Right ventricle myocardium inferior (tissue), 1 donor: ENCODE results near the gene ZNF497. TPM values are rescaled to one million over a fixed set of nuclear protein-coding genes. Genes with fewer than 3 reads are reported as not detected.
"Not testable (repeated sequence)": the region's sequence is repeated elsewhere in the genome, so short reads cannot be mapped to it uniquely, and the experiment has no call there.

Experiments used
- ATAC-seq: fragments of 200-7000 bp; cut with Tn5 transposase; one replicate; pipeline ENCODE4 v1.9.1; 2020; ENCODE audit warnings: mild to moderate bottlenecking, moderate library complexity
- DNase-seq: peaks from one replicate; pipeline ENCODE4 v3.0.0; 2021; ENCODE audit errors: missing footprints
- intact Hi-C: fragments of 100-400 bp; cut with DNase I; formaldehyde crosslinking; loops from one replicate; pipeline ENCODE4 v1.11.0; 2022
- long read RNA-seq: library from polyadenylated mRNA; unstranded; transcript quantifications from one replicate; pipeline ENCODE4 v2.0.0, GENCODE V29; 2021
- total RNA-seq: library from RNA; stranded (reverse); fragmentation: NEBNext Ultra II Directional; extraction: Animal tissue kit (Norgen Biotek cat#: 25700); gene quantifications from one replicate; pipeline ENCODE4 v1.2.1, GENCODE V29; 2021
- donor health status: DM: no; HTN: yes; CAD: no; lungs with severe emphysema.

Gene ZNF497
- total RNA-seq, result 0.19 TPM
- long read RNA-seq, result 0 reads

DNA sequence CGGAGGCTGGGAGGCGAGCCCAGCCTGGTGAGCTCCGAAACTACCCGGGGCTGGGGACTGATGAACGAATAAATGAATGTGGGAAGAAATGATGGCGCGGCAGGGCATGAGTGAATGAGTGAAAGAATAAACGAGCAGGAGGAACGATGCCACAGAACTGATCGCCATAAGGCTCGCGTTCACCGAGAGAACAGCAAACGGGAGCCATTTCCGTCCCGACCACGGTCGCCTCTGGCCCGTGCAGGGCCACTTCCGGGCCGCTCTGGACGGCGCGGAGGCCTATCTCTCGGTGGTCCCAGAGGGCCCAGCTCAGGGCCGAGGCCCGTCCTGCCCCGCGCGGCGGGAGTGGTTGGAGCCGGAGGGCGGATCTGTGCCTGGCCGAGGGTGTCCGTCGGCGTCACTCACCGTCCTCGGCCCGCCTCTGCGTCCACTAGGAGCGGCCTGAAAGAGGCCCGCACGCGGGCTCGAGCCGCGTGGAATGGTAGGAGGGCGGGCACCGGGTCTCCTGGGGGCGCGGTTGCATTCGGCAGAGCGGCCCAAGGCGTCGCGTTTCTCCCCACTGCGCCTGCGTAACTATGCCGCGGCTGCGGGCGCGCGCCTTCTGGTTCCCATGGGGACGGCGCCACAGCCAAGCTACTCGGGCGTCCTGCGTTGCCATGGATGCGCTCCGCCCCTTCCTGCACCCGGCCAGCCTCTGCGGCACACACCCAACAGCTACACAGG, at the start of gene ZNF497:
ZNF497 (minus strand) TSS at position 480 of the 723 bp plus-strand sequence. CDS start 5,116 bp downstream, outside the sequence.
- DNase-seq (peak; percentile 99), ATAC-seq (peak; percentile 97)
- intact Hi-C loops, result loop anchor here (1.0 to 2.0 kb wide), 3 partner anchors 18 to 46 kb away; partner anchors contain the start of genes ZNF584 and ZNF837

DNA sequence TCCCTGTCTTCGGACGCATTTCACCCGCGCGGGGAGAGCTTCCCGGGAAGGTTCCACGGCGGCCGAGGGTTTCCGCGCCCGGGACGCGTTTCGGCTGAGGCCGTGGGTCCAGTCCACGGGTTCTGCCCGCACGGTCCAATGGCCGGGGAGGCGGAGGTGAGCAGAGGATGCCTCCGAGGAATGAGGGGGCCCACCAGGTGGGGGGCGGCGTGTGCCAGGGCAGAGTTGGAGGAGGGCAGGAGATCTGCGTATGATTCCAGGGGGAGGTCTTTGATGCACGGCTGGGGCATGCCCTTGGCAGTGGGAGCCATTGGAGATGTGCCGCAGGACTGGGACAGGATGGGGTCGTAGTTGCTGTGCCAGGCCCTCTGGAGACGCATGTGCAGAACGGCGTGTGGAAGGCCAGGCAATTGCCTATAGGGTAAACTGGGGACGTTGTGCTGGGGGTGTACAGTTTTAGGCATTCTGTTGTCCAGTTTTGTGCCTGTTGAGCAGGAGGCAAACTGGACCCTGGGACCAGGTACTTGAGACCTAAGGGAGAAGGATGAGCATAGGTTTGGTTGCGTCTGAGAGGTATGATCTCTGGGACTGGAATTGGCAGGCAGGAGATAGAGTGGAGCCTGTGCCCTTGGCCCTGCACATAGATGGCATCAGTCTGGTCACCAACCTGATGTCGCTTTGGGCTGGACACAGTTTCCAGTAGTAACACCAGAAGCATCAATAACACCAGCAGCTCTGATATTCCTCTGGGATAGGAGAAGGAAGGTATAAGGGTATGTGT, 46.6 kb upstream of the ZNF497 start:
- intact Hi-C loops, result no loop called here
- peak; percentile 17 for ATAC-seq
- no peak for DNase-seq

DNA sequence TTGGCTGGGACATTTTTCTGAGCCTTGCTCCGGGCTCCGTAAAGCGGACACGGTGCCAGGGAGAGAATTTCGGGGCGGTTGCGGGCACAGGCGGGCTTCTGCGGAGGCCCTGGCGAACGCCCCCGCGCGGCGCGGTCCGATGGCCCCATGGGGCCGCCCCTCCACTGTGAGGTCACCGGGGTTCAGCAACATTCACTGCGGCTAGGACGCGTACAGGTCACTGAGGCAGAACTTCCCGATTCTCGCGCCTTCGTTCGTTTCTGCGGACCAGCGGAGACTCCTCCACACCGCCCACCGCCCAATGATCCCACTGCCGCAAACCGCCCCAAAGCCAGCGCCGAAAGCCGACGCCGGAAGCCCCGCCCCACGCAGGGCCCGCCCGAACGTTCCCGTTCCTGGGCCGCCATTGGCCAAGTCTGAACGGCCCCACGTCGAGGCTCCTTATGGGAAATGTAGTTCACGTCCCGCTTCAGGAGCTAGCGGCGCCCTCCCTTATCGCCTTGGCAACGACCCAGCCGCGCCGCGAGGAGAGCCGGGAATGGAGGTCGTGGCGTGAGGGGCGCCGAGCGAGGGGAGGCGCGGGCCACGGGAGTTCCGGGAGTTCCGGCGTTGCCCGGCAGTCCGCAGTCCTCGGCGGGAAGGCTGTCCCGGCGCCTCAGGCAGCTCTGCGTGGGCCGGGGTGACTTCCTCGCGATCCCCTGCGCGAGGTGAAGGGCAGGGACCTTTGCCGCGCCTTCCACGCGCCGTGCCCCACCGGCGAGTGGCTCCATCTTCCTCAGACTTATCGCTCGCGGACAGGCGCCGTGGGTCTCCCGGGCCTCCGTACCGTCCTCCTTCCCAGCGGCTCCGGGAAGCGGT, 45.8 kb upstream of the ZNF497 start, which contains the start of gene ZNF584:
ZNF584 (plus strand) TSS at position 498 of the 858 bp plus-strand sequence. CDS start 499 bp downstream, outside the sequence.
- DNase-seq, result peak; percentile 98
- intact Hi-C loops, result loop anchor here (1.0 kb wide), 1 partner anchor 46 kb away; the partner anchor contains the start of gene ZNF497
- ATAC-seq, result peak; percentile 99

DNA sequence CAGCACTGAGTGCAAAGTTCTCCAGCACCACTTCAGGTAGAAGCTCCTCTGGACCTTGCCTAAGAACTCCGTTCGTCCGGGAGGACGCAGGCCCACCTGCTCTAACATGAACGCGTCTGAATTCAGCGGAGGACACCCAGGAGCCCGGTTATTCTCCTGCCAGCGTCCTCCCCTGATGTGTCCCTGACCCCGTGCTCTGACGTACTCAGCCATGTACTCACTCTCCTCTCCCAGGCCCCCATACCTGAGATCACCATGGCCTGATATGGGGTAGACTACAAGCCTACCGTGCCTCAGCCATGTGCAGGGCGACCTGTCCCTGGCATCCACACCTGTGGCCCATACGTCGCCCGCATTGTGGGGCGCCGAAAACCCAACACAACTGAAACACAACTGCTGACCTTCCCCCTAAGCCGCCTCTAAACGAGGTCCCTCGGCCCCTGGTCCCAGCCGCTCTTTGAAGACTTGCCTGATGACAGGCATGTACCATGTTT, 45.2 kb upstream of the ZNF497 start:
- intact Hi-C loops, result loop anchor here (1.0 kb wide), 1 partner anchor 45 kb away; the partner anchor contains the start of gene ZNF497
- peak; percentile 1 for ATAC-seq
- no peak for DNase-seq

DNA sequence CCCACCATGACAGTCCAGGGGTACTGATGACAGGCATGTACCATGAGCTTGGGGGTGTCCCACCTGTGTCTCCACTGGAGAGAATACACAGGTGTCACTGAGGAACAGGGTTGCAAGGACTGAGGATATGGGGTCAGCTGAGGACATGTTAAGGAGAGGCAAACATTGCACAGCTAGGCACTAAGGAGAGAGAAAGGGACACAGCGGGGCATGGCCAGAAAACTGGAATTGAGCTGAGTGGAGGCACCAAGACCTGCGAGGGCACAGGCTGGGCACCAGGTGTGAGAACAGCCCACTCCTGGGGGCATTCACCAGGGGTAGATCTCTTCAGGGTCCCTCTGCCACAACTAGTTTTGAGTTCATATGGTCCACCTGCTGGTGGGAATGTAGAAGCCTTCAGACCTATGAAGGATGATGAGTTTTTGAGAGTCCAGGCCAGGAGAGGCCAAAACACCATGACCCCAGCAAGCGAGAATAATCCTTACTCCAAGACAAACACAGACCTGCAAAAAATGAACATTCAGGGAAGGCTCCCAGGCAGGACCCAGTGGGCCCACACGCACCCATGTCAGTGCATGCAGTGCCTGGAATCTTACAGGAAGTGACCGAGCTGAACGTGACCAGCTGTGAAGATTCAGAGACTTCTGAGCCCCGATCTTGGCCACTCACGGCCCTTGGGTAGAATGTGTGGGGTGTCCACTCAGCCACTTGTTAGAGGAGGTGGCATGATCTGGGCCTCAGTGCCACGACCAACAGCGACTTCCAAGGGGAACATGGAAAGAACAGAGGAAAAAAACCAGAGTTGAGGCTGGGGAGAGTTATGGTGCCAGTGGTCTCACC, 44.5 kb upstream of the ZNF497 start:
- ATAC-seq (no peak), DNase-seq (no peak)
- intact Hi-C loops, result no loop called here

DNA sequence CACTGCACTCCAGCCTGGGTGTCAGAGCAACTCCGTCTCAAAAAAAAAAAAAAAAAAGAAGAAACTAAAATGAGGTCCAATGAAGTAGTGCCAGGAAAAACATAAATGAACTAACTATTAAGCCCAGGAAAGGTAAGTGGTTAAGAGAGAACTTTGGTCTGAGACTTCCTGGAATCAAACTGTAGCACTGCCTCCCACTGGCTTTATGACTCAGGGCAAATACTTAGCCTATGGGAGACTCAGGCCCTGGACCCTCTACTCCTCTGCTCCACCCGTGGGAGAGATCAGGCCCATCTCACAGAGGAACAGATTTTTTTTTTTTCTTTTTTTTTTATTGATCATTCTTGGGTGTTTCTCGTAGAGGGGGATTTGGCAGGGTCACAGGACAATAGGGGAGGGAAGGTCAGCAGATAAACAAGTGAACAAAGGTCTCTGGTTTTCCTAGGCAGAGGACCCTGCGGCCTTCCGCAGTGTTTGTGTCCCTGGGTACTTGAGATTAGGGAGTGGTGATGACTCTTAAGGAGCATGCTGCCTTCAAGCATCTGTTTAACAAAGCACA, 41.4 kb upstream of the ZNF497 start:
- DNase-seq, intact Hi-C loops: not testable (repeated sequence)

DNA sequence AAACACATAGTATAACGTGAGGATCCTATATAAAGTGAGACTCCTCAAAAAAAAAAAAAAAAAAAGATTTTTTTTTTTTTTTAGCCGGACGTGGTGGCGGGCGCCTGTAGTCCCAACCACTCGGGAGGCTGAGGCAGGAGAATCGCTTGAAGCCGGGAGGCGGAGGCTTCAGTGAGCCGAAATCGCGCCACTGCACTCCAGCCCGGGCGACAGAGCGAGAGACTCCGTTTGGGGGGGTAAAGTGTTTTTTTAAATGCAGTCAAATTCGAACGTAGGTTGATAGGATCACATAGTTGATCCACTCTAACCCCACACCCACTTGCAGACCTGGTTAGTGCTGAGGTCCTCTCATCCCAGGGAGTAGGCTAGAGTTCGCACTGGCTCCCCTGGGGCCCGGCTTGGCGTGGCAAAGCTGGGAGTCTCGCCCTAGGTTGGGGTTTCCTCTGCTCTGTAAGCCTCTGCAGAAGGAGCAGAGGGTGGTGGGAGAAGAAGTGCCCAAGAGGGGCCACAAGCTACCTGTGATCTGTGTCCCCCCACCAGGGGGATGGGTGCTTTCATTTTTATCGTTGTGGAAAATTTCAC, 39.4 kb upstream of the ZNF497 start:
- ATAC-seq, result no peak
- no peak for DNase-seq
- intact Hi-C loops, result no loop called here

More for the DNA sequence above, 41.4 kb upstream of the ZNF497 start:
- not testable (repeated sequence) for ATAC-seq

DNA sequence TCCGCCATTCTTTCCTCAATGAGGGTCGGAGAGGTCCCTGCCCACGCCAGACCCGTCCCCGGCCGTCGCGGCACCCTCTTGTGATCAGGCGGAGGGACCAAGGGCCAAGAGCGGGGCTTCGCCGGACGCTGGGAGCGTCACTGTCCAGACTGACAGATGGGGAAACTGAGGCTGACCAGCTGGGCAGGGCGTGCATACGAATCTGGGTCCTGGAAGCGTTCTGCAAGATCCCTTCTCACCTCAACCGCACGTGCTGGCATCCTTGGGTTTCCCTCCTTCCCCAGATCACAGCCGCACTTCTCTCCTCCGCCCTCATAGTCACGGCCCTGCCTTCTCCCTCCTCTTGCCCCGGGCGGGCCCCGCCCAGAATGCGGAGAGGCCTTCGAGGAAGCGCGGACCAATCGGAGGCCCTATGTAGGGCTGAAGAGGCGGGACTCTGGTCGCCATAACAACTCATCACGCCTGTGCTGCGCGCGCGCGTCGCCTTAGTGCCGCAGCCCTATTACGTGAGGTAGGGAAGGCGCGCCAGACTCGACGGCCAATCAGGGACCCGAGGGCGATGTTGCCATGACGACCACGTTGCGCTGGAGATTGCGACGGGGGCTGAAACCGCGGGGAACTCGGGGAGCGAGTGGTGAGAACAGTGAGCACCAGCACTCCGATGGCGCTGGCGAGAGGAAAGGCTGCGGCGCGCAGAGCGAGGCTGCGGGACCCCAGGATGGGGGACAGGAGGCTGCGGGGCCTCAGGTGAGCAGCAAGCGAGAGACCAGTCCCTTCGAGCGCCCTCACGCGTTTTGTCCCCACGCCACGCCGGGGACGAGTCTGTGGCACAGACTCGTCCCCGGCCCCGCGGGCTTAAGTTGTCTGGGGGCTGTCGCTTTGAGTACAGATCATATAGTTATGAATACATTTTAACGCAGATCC, 38.6 kb upstream of the ZNF497 start:
- intact Hi-C loops, result no loop called here
- DNase-seq (peak; percentile 100), ATAC-seq (peak; percentile 99)

DNA sequence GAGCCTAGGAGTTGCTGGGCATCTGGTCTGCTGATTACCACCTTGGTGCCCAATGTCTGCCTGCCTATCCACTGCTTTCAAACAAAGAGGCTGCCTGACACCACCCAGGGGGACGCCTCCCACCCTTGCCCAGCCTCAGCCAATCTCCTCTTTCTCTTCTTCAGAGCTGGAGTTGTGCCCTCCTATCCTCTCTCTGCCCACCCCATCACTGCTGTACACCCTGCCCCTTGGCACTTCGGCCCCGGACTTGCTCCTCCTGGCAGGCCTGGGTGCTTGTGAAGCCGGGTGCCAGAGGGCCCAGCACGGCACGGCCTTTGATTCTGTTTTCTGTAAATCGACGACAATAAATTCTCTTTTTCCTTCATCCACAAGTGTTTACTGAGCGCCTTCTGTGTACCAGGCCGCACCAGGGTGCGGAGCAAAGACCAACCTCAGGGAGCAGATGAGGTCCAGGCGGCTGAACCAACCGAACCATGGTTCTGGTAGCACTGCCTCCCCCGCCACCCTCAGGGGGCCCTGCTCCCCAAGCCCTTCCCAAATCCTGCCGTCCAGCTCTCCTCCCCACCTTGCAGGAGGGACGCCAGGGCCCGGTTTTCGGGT, 37.9 kb upstream of the ZNF497 start:
- ATAC-seq (no peak), DNase-seq (no peak)
- intact Hi-C loops, result no loop called here

DNA sequence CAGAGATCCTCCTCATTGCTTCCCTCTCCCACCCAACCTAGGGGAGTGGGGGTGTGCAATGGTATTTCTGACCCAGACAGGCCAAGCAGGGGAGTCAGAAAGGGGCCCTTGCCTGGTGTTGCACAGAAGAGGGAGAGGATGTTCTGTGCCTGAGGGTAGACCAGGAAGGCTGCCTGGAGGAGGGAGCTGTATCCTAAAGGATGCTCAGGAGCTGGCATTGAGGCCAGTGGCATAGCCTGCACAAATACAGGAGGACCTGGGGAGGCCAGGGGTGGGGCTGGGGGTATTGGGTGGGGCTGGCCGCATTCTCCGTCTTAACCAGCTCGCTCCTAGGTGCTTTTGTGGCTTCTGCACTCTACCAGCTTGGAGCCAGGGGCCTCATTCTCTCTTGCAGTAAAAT, 37.4 kb upstream of the ZNF497 start:
- ATAC-seq, result no peak
- DNase-seq, result no peak
- intact Hi-C loops, result no loop called here

DNA sequence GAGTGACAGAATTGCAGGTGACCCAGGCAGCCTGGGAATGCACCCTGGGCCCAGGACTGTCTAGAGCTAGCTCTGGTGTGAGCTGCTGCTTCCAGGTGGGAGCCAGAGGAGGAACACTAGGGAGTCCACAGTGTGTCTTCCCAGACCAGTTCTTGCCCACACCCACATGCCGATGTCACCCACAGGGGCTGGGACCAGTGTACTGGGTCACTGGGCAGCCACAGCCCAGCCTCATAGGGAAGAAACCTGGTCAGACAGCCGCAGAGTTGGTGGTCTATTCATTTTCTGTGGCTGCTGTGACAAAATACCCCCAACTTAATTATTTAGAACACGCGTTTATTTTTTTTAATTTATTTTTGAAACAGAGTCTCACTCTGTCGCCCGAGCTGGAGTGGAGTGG, 36.0 kb upstream of the ZNF497 start:
- ATAC-seq, result no peak
- intact Hi-C loops, result no loop called here
- no peak for DNase-seq

DNA sequence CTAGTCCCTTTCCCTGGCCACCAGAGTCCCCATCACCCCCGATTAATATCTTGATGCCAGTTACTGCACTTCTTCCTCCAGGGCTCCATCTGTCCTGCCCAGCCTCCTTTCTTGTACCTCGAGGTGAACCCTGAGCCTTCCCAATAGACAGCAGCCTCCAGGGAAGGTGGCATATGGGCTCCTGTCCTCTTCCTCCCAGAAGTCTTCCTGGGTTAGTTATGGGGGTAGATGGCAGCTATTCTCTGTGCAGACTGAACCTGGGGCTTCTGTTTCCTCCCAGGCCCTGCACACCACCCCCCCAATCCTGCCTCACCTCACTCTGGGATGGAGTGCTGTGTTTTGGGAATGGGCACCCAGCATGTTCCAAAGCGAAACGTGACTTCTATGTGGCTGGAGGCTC, 35.5 kb upstream of the ZNF497 start:
- DNase-seq (no peak), ATAC-seq (no peak)
- intact Hi-C loops, result no loop called here

DNA sequence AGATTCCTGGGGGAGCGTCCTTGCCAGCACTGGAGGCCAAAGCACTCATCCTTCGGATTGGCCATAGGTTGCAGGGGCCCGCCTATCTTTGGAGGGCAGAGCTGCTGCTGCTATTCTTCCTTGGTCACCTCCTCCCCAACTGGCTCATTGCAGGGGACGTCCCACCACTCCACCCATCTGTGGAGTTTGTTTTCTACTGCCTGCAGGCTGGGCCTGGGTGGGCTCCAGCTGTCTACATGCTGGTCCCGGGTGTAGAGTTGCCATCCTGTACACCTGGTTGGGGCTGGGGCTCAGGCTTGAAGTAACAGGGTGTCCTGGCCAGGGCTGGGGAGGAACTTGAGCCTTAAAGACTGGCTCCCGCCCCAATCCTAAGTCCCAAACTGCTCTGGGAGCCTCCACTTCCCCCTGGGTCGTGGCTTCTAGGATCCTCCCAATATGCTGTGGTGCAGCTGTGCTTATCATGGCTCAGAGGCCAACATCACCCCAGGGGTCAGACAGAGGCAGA, 35.0 kb upstream of the ZNF497 start:
- DNase-seq (no peak), ATAC-seq (no peak)
- intact Hi-C loops, result no loop called here

DNA sequence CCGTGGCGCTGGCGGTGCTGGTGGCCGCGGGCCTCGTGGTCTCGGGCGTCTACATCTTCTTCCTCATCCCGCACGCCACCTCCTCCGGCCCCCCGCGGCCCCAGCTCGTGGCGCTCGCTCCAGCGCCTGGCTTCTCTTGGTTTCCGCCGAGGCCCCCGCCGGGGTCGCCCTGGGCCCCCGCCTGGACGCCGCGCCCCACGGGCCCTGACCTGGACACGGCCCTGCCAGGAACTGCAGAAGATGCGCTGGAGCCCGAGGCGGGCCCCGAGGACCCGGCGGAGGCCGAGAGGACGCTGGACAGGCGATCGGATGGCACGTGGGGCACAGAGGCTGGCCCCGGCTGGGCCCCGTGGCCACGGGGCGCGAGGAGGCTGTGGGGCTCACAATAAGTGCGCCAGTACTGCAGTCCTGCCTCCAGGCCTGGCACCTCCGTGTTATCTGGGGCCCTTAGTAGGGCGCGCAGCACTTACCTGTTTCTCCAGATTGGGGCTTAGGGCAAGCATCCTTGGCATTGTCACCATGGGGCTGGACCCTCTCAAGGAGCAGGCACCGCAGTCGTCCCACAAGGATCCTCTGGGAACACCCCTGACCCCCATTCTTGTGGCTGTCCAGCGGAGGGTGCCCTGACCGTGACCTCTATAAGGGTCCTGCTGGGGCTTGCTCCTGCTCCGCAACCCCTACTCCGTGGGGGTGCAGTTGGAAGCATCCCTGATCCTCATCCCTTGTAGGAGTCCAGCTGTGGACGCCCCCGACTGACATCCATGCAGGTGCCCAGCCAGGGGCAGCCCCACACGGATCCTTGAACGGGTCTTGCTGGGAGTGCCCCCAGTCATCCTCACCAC, 34.4 kb upstream of the ZNF497 start:
- no peak for DNase-seq
- intact Hi-C loops, result no loop called here
- ATAC-seq, result no peak
